Hepatocyte (in vitro differentiated cells): ENCODE data around the gene ZBTB43.

Experiments used
- EZH2 ChIP-seq: fragments of 200-600 bp; sonication (generic); IDR thresholded peaks from 2 replicates; pipeline ENCODE4 v1.6.1; 2016; ENCODE audit warnings: antibody characterized with exemption, mild to moderate bottlenecking, borderline replicate concordance
- EZH2phosphoT487 ChIP-seq: fragments of 200-600 bp; sonication (generic); IDR thresholded peaks from one replicate; pipeline ENCODE4 v1.6.1; 2018; ENCODE audit warnings: antibody characterized with exemption, mild to moderate bottlenecking, low read depth, moderate library complexity; ENCODE audit not compliant: unreplicated experiment, severe bottlenecking
- TF ChIP-seq, protein P1 (sequence below): fragments of 200-600 bp; sonication (generic); IDR thresholded peaks from 2 replicates; pipeline ENCODE4 v1.5.1; 2016; ENCODE audit warnings: antibody characterized with exemption, mild to moderate bottlenecking; ENCODE audit not compliant: poor library complexity

DNA sequence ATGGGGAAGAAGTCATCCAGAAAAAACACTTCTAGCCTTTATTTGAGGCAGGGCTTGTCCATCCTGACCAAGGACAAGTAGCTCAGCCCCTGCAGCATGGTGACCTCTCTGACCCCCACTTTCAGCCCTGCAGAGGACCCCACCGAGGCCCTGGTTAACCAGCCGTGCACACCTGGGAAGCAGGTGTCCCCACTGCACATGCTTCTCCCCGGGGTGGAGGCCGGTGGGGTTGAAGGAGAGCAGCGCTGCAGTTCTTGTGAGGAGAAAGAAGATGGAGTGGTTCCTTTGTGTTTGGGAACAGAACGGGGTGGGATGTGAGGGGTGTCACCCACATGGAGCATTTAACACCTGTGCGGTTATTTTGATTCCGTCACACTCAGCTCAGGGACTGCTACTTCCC, 34.5 kb downstream of the ZBTB43 start:
- TF ChIP-seq, protein P1, sequence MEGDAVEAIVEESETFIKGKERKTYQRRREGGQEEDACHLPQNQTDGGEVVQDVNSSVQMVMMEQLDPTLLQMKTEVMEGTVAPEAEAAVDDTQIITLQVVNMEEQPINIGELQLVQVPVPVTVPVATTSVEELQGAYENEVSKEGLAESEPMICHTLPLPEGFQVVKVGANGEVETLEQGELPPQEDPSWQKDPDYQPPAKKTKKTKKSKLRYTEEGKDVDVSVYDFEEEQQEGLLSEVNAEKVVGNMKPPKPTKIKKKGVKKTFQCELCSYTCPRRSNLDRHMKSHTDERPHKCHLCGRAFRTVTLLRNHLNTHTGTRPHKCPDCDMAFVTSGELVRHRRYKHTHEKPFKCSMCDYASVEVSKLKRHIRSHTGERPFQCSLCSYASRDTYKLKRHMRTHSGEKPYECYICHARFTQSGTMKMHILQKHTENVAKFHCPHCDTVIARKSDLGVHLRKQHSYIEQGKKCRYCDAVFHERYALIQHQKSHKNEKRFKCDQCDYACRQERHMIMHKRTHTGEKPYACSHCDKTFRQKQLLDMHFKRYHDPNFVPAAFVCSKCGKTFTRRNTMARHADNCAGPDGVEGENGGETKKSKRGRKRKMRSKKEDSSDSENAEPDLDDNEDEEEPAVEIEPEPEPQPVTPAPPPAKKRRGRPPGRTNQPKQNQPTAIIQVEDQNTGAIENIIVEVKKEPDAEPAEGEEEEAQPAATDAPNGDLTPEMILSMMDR = no peak
- TF ChIP-seq EZH2 (no peak), EZH2phosphoT487 (no peak)
